ENCODE results near the gene SARS2. TPM values are rescaled to one million over a fixed set of nuclear protein-coding genes. Genes with fewer than 3 reads are reported as not detected.

The SARS2 gene
- total and polyA plus RNA-seq, 2 donors from 2014 or later, result 30.6 to 34.8 TPM

DNA sequence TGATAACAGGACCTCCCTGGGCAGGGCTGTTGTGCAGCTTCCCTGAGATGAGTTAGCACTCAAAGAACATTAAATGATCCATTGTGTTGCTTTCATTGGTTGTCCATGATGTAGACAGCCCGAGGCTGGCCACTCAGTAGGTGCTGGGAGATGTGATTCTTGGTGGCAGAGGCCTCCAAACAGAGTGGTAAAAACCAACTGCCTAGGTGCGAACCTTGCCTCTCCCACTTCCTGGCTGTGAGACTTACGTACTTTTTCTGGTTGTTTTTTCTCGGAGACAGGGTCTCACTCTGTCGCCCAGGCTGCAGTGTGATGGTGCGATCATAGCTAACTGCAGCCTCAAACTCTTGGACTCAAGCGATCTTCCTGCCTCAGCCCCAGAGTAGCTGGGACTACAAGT lies 6.2 kb downstream of the SARS2 start:
- Histone ChIP-seq H3K36me3 (ENCODE audit: control insufficient read depth in 2 of 3, insufficient read depth in 3 of 3, low read length in 3 of 3) (peaks cover 0 to 21% (median 3%) of the 10 kb centered on the region in 3 donors), H3K27me3 (ENCODE audit: control insufficient read depth, insufficient read depth, low read length) (no peaks in the 10 kb centered on the region), H3K9ac (ENCODE audit: low read length in 3 of 3) (no peak overlapping the region), H3K4me1 (ENCODE audit: control insufficient read depth in 2 of 3, insufficient read depth in 2 of 3, low read depth in 1 of 3, low read length in 3 of 3) (no peaks in the 10 kb centered on the region), H3K4me3 (ENCODE audit: low read length in 3 of 3) (no peak overlapping the region), H3K9me3 (ENCODE audit: control insufficient read depth in 2 of 3, insufficient read depth in 1 of 3, low read length in 3 of 3) (no peaks in the 10 kb centered on the region), H3K27ac (ENCODE audit: low read depth in 2 of 2, low read length in 2 of 2) (no peak overlapping the region)
- DNase-seq (no peak), FAIRE-seq (no peak)
- no peak for TF ChIP-seq CTCF (IDR thresholded peaks at IDR 0.05; ENCODE audit: borderline replicate concordance, extremely low read depth, insufficient read depth)
- intact Hi-C loops (cut with DNase I), result no loop called here

DNA sequence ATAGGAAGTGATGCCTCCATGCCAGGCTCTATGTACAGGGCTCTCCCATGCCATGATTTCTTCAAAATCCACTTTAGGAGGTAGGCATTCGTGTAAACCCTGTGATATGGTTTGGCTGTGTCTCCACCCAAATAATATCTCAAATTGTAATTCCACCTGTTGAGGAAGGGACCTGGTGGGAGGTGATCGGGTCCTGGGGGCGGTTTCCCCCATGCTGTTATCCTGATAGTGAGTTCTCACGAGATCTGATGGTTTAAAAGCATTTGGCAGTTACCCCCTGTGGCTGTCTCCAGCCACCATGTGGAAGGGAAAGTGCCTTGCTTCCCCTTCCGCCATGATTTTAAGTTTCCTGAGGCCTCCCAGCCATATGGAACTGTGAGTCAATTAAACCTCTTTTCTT lies 8.1 kb downstream of the SARS2 start:
- no peaks in the 10 kb centered on the region for H3K9me3 ChIP-seq (ENCODE audit: control insufficient read depth in 2 of 3, insufficient read depth in 1 of 3, low read length in 3 of 3)
- H3K9ac ChIP-seq (ENCODE audit: low read length in 3 of 3), result no peak overlapping the region
- no peak for FAIRE-seq
- H3K36me3 ChIP-seq (ENCODE audit: control insufficient read depth in 2 of 3, insufficient read depth in 3 of 3, low read length in 3 of 3), result peaks cover 0 to 21% (median 3%) of the 10 kb centered on the region in 3 donors
- H3K4me1 ChIP-seq (ENCODE audit: control insufficient read depth in 2 of 3, insufficient read depth in 2 of 3, low read depth in 1 of 3, low read length in 3 of 3), result no peaks in the 10 kb centered on the region
- no peak for DNase-seq
- H3K27me3 ChIP-seq (ENCODE audit: control insufficient read depth, insufficient read depth, low read length), result no peaks in the 10 kb centered on the region
- no peak overlapping the region for H3K4me3 ChIP-seq (ENCODE audit: low read length in 3 of 3)
- TF ChIP-seq CTCF (IDR thresholded peaks at IDR 0.05; ENCODE audit: borderline replicate concordance, extremely low read depth, insufficient read depth), result no peak
- intact Hi-C loops (cut with DNase I), result no loop called here
- H3K27ac ChIP-seq (ENCODE audit: low read depth in 2 of 2, low read length in 2 of 2), result no peak overlapping the region

- intact Hi-C loops (cut with DNase I), result no loop called here
- no peak overlapping the region for H3K9ac ChIP-seq (ENCODE audit: low read length in 3 of 3)
Observed at GRCh38 chr19:38921420-38922274, 8.9 kb downstream of the SARS2 start.

More at GRCh38 chr19:38921420-38922274, 8.9 kb downstream of the SARS2 start:
- Histone ChIP-seq H3K27me3 (ENCODE audit: control insufficient read depth, insufficient read depth, low read length) (no peaks in the 10 kb centered on the region), H3K36me3 (ENCODE audit: control insufficient read depth in 2 of 3, insufficient read depth in 3 of 3, low read length in 3 of 3) (peaks cover 0 to 21% (median 3%) of the 10 kb centered on the region in 3 donors), H3K27ac (ENCODE audit: low read depth in 2 of 2, low read length in 2 of 2) (no peak overlapping the region), H3K4me1 (ENCODE audit: control insufficient read depth in 2 of 3, insufficient read depth in 2 of 3, low read depth in 1 of 3, low read length in 3 of 3) (no peaks in the 10 kb centered on the region), H3K9me3 (ENCODE audit: control insufficient read depth in 2 of 3, insufficient read depth in 1 of 3, low read length in 3 of 3) (no peaks in the 10 kb centered on the region), H3K4me3 (ENCODE audit: low read length in 3 of 3) (no peak overlapping the region)
- FAIRE-seq, result no peak
- no peak for DNase-seq
- TF ChIP-seq CTCF (IDR thresholded peaks at IDR 0.05; ENCODE audit: borderline replicate concordance, extremely low read depth, insufficient read depth), result no peak
